Measurements from ENCODE around the gene FRMD4A. TPM values are rescaled to one million over a fixed set of nuclear protein-coding genes. Genes with fewer than 3 reads are reported as not detected.

The FRMD4A gene
- polyA plus RNA-seq, 1 of the 3 experiments (the other 2 are of a cell fraction) = 37.7 TPM

DNA sequence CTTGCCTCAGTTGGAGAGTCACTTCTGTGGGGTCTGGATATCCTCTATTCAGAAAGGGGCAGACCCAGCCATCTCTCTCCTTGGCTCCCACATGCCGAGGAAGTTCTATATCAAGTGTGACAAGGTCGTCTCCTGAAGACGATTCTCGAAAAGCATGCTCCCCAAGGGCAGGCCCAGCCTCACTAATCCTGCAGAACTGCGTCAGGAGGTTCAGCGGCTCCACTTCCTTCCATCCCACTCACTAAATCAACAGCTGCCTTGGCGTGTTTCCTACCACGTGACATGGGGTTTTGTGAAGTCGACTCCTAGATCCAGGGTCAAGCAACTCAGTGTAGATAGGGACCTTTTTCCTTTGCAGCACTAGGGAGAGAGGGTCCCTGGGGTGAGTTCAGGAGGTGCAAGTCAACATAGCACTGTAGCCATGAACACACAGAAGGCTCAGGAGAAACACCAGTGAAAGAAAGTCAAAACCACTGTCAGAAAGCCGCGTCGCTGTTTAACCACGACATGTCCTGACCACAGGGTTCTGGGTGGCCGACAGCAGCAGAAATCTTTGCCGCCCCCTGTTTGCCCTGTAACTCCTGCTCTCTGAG, 587.5 kb downstream of the FRMD4A start:
- H4K20me1 ChIP-seq (ENCODE audit: insufficient read depth) = no peaks in the 10 kb centered on the region
- 93% methylated on average over 15 of the region's 15 CpGs for WGBS (ENCODE audit: low lambda C conversion rate)
- H3F3A ChIP-seq (replicated peaks; ENCODE audit: insufficient read depth) = no peaks in the 10 kb centered on the region
- no peak overlapping the region for H3K27ac ChIP-seq (ENCODE audit: low read depth in 2 of 2, low read length in 1 of 2)
- TF ChIP-seq EP300 (IDR thresholded peaks at IDR 0.05; ENCODE audit: borderline replicate concordance in 1 of 2, low read depth in 1 of 2, low read length in 1 of 2) (no peak), CHD2 (IDR thresholded peaks at IDR 0.05; ENCODE audit: low read length, partially characterized antibody) (no peak), TCF12 (IDR thresholded peaks at IDR 0.05) (no peak), RFX5 (IDR thresholded peaks at IDR 0.05; ENCODE audit: low read length) (no peak), GATA2 (CRISPR knock-in tag; IDR thresholded peaks at IDR 0.05) (no peak), TEAD4 (IDR thresholded peaks at IDR 0.05; ENCODE audit: borderline replicate concordance, insufficient read depth) (no peak), USF2 (IDR thresholded peaks at IDR 0.05; ENCODE audit: borderline replicate concordance, low read depth, low read length) (no peak)
- TF ChIP-seq, protein P1, sequence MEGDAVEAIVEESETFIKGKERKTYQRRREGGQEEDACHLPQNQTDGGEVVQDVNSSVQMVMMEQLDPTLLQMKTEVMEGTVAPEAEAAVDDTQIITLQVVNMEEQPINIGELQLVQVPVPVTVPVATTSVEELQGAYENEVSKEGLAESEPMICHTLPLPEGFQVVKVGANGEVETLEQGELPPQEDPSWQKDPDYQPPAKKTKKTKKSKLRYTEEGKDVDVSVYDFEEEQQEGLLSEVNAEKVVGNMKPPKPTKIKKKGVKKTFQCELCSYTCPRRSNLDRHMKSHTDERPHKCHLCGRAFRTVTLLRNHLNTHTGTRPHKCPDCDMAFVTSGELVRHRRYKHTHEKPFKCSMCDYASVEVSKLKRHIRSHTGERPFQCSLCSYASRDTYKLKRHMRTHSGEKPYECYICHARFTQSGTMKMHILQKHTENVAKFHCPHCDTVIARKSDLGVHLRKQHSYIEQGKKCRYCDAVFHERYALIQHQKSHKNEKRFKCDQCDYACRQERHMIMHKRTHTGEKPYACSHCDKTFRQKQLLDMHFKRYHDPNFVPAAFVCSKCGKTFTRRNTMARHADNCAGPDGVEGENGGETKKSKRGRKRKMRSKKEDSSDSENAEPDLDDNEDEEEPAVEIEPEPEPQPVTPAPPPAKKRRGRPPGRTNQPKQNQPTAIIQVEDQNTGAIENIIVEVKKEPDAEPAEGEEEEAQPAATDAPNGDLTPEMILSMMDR (IDR thresholded peaks at IDR 0.05) = no peak
- TF ChIP-seq, protein P2, sequence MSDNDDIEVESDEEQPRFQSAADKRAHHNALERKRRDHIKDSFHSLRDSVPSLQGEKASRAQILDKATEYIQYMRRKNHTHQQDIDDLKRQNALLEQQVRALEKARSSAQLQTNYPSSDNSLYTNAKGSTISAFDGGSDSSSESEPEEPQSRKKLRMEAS (IDR thresholded peaks at IDR 0.05; ENCODE audit: low read depth) = no peak
- TF ChIP-seq, protein P3, sequence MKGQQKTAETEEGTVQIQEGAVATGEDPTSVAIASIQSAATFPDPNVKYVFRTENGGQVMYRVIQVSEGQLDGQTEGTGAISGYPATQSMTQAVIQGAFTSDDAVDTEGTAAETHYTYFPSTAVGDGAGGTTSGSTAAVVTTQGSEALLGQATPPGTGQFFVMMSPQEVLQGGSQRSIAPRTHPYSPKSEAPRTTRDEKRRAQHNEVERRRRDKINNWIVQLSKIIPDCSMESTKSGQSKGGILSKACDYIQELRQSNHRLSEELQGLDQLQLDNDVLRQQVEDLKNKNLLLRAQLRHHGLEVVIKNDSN (IDR thresholded peaks at IDR 0.05; ENCODE audit: borderline replicate concordance, low read depth) = no peak
- TF ChIP-seq, protein P4, sequence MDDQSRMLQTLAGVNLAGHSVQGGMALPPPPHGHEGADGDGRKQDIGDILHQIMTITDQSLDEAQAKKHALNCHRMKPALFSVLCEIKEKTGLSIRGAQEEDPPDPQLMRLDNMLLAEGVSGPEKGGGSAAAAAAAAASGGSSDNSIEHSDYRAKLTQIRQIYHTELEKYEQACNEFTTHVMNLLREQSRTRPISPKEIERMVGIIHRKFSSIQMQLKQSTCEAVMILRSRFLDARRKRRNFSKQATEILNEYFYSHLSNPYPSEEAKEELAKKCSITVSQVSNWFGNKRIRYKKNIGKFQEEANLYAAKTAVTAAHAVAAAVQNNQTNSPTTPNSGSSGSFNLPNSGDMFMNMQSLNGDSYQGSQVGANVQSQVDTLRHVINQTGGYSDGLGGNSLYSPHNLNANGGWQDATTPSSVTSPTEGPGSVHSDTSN (IDR thresholded peaks at IDR 0.05) = no peak
- H3K4me2 ChIP-seq = no peak overlapping the region
- no peaks in the 10 kb centered on the region for H3K4me1 ChIP-seq (ENCODE audit: control insufficient read depth in 1 of 2, insufficient read depth in 2 of 2, low read depth in 1 of 2, low read length in 1 of 2)
- H3K9me2 ChIP-seq = no peaks in the 10 kb centered on the region
- CTCF ChIA-PET = no interaction called here
- no peak for DNase-seq
- POLR2A ChIA-PET = no interaction called here
- H3K36me3 ChIP-seq (replicated peaks in 1 of 2; ENCODE audit: control insufficient read depth in 1 of 2, insufficient read depth in 2 of 2, low read length in 1 of 2) = peaks cover 27 to 38% of the 10 kb centered on the region in 2 experiments
- H3K79me2 ChIP-seq (ENCODE audit: insufficient read depth) = no peaks in the 10 kb centered on the region
- no peak overlapping the region for H3K4me3 ChIP-seq (ENCODE audit: low read depth in 2 of 2, low read length in 1 of 2)
- H3K9ac ChIP-seq = no peak overlapping the region
- no peaks in the 10 kb centered on the region for H3K9me3 ChIP-seq
- H2AFZ ChIP-seq (ENCODE audit: low read depth) = no peak overlapping the region
- H3K27me3 ChIP-seq (ENCODE audit: insufficient read depth) = no peaks in the 10 kb centered on the region

GRCh38 chr10:13741438-13741837, 589.3 kb downstream of the FRMD4A start:
- no peak overlapping the region for H3K4me2 ChIP-seq
- H3F3A ChIP-seq (replicated peaks; ENCODE audit: insufficient read depth) = no peaks in the 10 kb centered on the region
- H3K9me2 ChIP-seq = no peaks in the 10 kb centered on the region
- no peak for DNase-seq
- H3K36me3 ChIP-seq (replicated peaks in 1 of 2; ENCODE audit: control insufficient read depth in 1 of 2, insufficient read depth in 2 of 2, low read length in 1 of 2) = peaks cover 26 to 40% of the 10 kb centered on the region in 2 experiments
- no peak overlapping the region for H2AFZ ChIP-seq (ENCODE audit: low read depth)
- H3K27me3 ChIP-seq (ENCODE audit: insufficient read depth) = no peaks in the 10 kb centered on the region
- no peaks in the 10 kb centered on the region for H3K9me3 ChIP-seq
- no peak overlapping the region for H3K4me3 ChIP-seq (ENCODE audit: low read depth in 2 of 2, low read length in 1 of 2)
- 97% methylated on average over 5 of the region's 5 CpGs for WGBS (ENCODE audit: low lambda C conversion rate)
- POLR2A ChIA-PET = no interaction called here
- no peaks in the 10 kb centered on the region for H4K20me1 ChIP-seq (ENCODE audit: insufficient read depth)
- no peaks in the 10 kb centered on the region for H3K79me2 ChIP-seq (ENCODE audit: insufficient read depth)
- CTCF ChIA-PET = no interaction called here
- no peak overlapping the region for H3K9ac ChIP-seq
- no peaks in the 10 kb centered on the region for H3K4me1 ChIP-seq (ENCODE audit: control insufficient read depth in 1 of 2, insufficient read depth in 2 of 2, low read depth in 1 of 2, low read length in 1 of 2)
- no peak overlapping the region for H3K27ac ChIP-seq (ENCODE audit: low read depth in 2 of 2, low read length in 1 of 2)
- no peak for TF ChIP-seq RCOR1 (IDR thresholded peaks at IDR 0.05; ENCODE audit: low read length)
- no peak for TF ChIP-seq POLR2AphosphoS5 (IDR thresholded peaks at IDR 0.05; ENCODE audit: low read depth, low read length)
- TF ChIP-seq, protein P2 (IDR thresholded peaks at IDR 0.05; ENCODE audit: low read depth) = no peak
- no peak for TF ChIP-seq RFX5 (IDR thresholded peaks at IDR 0.05; ENCODE audit: low read length)
- no peak for TF ChIP-seq RAD21 (IDR thresholded peaks at IDR 0.05; ENCODE audit: low read length)
- TF ChIP-seq FOSL2 (IDR thresholded peaks at IDR 0.05; ENCODE audit: borderline replicate concordance, low read depth) = no peak
- TF ChIP-seq FOXJ3 (CRISPR knock-in tag; IDR thresholded peaks at IDR 0.05) = no peak
- TF ChIP-seq, protein P5, sequence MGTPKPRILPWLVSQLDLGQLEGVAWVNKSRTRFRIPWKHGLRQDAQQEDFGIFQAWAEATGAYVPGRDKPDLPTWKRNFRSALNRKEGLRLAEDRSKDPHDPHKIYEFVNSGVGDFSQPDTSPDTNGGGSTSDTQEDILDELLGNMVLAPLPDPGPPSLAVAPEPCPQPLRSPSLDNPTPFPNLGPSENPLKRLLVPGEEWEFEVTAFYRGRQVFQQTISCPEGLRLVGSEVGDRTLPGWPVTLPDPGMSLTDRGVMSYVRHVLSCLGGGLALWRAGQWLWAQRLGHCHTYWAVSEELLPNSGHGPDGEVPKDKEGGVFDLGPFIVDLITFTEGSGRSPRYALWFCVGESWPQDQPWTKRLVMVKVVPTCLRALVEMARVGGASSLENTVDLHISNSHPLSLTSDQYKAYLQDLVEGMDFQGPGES (IDR thresholded peaks at IDR 0.05; ENCODE audit: low read depth, low read length) = no peak
- TF ChIP-seq FOXM1 (IDR thresholded peaks at IDR 0.05; ENCODE audit: low read depth) = no peak
- TF ChIP-seq MEF2A (IDR thresholded peaks at IDR 0.05; ENCODE audit: borderline replicate concordance, low read depth) = no peak
- no peak for TF ChIP-seq JUND (IDR thresholded peaks at IDR 0.05)
- TF ChIP-seq ELF1 (IDR thresholded peaks at IDR 0.05) = no peak
